Stimulated activated CD8-positive, alpha-beta memory T cell treated with anti-CD3 and anti-CD28 coated beads, Interleukin-4, amount 100 ng/mL, for 4 hours (primary cell): ENCODE results near the gene TRIO.

Source experiments
- DNase-seq, 2 donors: peaks; one replicate each; pipeline ENCODE4 v3.0.0-alpha.2; 2020; ENCODE audit warnings: low read depth in 2 of 2, low spot score in 1 of 2

TRIO gene

DNA sequence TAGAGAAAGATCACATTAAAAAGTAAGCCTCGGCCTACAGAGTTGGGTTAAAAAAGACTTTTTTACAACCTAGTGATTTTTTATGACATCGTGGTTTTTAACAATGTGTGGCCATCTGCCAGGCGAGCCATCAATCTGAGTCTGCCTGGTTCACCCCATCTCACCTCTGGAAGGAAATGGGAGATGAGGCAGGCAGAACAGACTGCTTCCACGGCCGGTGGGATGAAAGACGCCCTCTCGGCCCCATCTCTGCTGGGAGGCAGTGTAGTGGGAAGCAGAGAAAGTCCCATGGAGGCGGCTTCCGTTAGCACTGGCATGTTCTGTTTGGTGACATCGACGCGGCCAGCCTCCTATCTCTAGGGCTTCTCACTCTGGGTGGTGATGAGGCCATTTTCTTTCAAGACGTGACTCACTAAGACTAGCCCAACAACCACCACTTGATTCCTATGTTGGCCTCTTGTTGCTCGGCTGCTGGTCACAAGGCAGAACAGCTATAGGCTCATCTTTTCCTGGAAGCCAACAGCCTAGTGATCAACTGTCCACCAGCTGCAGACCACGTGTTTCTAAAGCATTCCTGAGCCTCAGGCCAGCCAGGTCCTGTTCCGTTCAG is 306.0 kb downstream of the TRIO start:
- no peak for DNase-seq

GRCh38 chr5:14450018-14450524 is 306.9 kb downstream of the TRIO start:
- no peak for DNase-seq

- no peak for DNase-seq
Measured at GRCh38 chr5:14450742-14451141, 307.6 kb downstream of the TRIO start.

DNA sequence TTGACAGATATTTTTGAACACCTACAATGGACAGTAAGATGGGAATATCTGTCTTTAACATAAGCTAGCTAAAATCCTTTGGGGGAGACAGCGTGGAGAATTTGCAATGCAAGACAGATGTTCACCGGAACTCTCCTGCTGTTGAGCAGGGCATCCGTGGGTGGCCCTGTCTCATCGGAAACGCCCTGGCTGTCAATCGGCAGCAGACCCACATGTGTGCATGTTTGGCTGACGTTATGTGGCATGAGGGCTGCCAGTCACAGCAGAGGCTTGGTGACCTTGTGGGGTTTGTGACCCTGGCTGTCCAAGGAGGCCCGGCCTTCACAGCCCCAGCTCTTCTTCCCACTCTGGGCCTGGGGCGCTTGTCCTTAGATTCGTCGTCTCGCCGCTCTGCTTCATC is 308.7 kb downstream of the TRIO start:
- DNase-seq, result no peak

- no peak for DNase-seq
Measured at GRCh38 chr5:14452685-14453454, 309.7 kb downstream of the TRIO start.

DNA sequence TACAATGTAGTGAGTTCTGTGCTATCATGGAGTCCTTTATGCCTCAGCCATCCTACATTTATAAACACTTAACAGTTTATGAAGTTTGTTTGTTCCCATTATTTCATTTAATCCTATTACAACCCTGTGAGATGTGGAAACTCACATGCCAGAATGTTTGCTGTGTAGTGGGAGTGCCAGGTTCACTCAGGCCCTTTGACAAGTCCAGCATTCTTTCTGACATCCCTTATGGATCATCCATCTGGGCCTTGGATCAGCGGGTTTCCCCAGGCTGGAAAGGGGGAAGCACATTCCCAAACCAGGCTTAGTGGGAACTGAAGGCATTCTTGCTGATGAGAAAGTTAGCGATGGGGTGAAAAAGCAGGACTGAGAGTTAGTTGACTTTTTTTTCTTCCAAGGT is 310.3 kb downstream of the TRIO start:
- no peak for DNase-seq

GRCh38 chr5:14455814-14456321 is 312.7 kb downstream of the TRIO start:
- DNase-seq, result no peak

GRCh38 chr5:14457476-14457875 is 314.3 kb downstream of the TRIO start:
- DNase-seq, result no peak

GRCh38 chr5:14458414-14458813 is 315.3 kb downstream of the TRIO start:
- no peak for DNase-seq

DNA sequence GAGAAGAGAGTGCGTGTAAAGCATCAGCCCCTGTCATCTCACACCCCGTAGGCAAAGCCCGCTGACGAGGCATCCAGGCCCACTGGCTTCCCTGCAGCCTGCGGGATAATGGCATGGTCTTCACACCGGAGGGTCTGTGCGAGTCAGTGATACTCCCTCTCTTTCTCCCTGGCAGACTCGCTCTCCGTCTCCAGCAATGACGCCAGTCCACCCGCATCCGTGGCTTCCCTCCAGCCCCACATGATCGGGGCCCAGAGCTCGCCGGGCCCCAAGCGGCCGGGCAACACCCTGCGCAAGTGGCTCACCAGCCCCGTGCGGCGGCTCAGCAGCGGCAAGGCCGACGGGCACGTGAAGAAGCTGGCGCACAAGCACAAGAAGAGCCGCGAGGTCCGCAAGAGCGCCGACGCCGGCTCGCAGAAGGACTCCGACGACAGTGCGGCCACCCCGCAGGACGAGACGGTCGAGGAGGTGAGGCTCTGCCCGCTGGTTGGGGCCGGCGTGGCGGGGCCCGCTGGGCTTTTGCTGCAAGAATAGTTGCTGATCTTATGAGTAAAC is 317.8 kb downstream of the TRIO start:
- DNase-seq, result no peak

DNA sequence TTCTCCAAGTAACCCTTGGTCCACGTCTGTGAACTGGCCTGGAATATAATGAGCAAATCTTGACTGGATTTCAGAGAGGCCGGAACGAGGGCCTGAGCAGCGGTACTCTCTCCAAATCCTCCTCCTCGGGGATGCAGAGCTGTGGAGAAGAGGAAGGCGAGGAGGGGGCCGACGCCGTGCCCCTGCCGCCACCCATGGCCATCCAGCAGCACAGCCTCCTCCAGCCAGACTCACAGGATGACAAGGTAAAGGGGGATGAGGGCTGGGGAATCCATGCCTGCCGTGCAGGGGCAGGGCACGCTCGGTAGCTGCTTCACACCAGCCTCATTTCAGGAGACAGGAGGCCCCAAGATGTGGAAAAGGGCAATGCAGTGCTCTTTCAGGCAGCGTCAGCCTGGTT is 319.5 kb downstream of the TRIO start:
- no peak for DNase-seq

- DNase-seq, result no peak
Measured at GRCh38 chr5:14463629-14464028, 320.5 kb downstream of the TRIO start.

DNA sequence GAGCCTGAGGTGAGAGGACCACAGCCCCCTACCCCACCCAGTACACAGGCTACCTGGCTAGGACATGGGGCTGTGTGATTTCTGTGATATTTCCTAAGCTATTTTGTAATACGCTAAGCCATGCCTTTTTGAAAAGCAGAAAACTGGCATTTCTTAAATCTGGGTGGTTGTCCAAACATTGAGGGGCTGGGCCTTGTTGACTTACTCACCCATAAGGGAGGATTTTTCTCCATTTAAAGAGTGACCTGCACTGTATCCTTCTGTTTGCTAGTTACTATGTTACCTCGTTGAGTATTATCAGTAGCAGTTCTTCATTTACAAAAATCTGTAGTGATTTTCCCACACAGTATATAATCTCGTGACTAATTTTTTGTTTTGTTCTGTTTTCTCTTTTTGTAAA is 321.0 kb downstream of the TRIO start:
- no peak for DNase-seq

DNA sequence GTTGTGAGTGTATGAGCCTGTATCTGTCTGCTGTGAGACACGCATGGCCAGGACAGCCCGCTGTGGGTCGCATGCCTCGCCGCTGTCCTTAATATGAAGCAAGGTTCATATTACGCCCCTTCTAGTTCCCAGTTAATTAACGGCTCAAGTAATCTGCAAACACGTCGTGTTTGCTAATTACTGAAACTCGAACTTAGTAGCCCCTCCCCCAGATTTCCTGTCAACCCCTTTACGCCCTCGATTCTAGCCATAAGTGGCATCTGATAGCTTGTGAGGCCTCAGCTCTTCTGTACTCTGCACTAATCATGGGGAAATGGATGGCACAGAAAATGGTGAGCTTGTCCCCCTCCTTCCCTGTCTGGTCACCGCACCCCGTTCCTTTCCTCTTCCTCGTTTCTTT is 321.5 kb downstream of the TRIO start:
- no peak for DNase-seq

- no peak for DNase-seq
Measured at GRCh38 chr5:14465116-14465515, 322.0 kb downstream of the TRIO start.

GRCh38 chr5:14465776-14466175 is 322.6 kb downstream of the TRIO start:
- DNase-seq, result no peak

GRCh38 chr5:14467251-14467650 is 324.1 kb downstream of the TRIO start:
- DNase-seq, result no peak

- no peak for DNase-seq
Measured at GRCh38 chr5:14467886-14468285, 324.7 kb downstream of the TRIO start.

GRCh38 chr5:14469551-14470377 is 326.6 kb downstream of the TRIO start:
- DNase-seq, result no peak

DNA sequence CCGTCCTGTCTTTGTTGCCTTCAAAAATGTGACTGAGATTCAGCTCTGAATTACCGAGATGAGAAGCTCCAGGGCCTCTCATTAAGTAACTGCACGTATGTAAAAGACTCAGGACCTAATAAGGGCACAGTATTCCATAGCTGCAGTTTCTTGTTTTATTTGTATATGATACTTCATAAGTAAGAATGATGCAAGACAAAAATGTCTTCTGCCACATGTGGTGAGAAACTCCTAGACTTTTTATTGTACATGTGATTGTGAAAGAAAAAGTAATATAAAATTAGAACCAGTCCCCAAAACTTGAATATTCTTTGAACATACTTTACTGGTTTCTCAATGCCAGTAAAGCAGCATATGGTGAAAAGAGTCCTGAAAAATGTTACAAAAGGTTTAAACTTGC is 328.4 kb downstream of the TRIO start:
- no peak for DNase-seq

GRCh38 chr5:14472986-14473567 is 329.9 kb downstream of the TRIO start:
- DNase-seq, result no peak
